Calu3 (cell line): Measurements from ENCODE around the gene SPDYE2. TPM values are rescaled to one million over a fixed set of nuclear protein-coding genes. Genes with fewer than 3 reads are reported as not detected.
"Not testable (repeated sequence)": the region's sequence is repeated elsewhere in the genome, so short reads cannot be mapped to it uniquely, and the experiment has no call there.

Experiments
- BruUV-seq: library from RNA; stranded (reverse); fragments of 400-500 nt; replicated peaks from 2 replicates; lab custom pipeline; 2021; lab: Mats Ljungman, UMichigan
- CTCF ChIA-PET: fragments of 300-600 bp; sonication (Branson Sonifier 250); formaldehyde crosslinking; loops from one replicate; lab custom pipeline; 2022; ENCODE audit warnings: antibody characterized with exemption; lab: Charles Lee
- DNase-seq: peaks from one replicate; pipeline ENCODE4 v3.0.0; 2022
- H3K27ac Mint-ChIP-seq: one replicate; pipeline ENCODE4 v1.8.0; 2022; ENCODE audit warnings: mixed read lengths; ENCODE audit not compliant: unreplicated experiment
- H3K27me3 Mint-ChIP-seq: one replicate; pipeline ENCODE4 v1.8.0; 2022; ENCODE audit warnings: mixed read lengths; ENCODE audit not compliant: unreplicated experiment
- H3K36me3 Mint-ChIP-seq: one replicate; pipeline ENCODE4 v1.8.0; 2022; ENCODE audit warnings: mild to moderate bottlenecking, moderate library complexity, mixed read lengths; ENCODE audit not compliant: insufficient read depth, unreplicated experiment
- H3K4me1 Mint-ChIP-seq: one replicate; pipeline ENCODE4 v1.8.0; 2022; ENCODE audit warnings: mild to moderate bottlenecking, low read depth, mixed read lengths; ENCODE audit not compliant: unreplicated experiment
- H3K4me3 Mint-ChIP-seq: one replicate; pipeline ENCODE4 v1.8.0; 2022; ENCODE audit warnings: mild to moderate bottlenecking, low read depth, moderate library complexity, mixed read lengths; ENCODE audit not compliant: unreplicated experiment
- H3K9me3 Mint-ChIP-seq: one replicate; pipeline ENCODE4 v1.8.0; 2022; ENCODE audit warnings: low read depth, mixed read lengths; ENCODE audit not compliant: unreplicated experiment
- intact Hi-C: fragments of 100-400 bp; cut with micrococcal nuclease; formaldehyde crosslinking; loops from one replicate; pipeline ENCODE4 v1.10.0; 2022; ENCODE audit not compliant: unreplicated experiment
- total RNA-seq: library from RNA; stranded (reverse); gene quantifications from 2 replicates; pipeline ENCODE4 v1.2.3, GENCODE V29; 2022

SPDYE2 gene
- total RNA-seq, 1 experiment from 2014 or later: not detected

GRCh38 chr7:102611013-102611674, 60.1 kb downstream of the SPDYE2 start:
- H3K4me1 Mint-ChIP-seq: not testable (repeated sequence)

GRCh38 chr7:102611675-102612325, 60.8 kb downstream of the SPDYE2 start:
- H3K27me3 Mint-ChIP-seq, H3K4me1 Mint-ChIP-seq, H3K9me3 Mint-ChIP-seq, H3K36me3 Mint-ChIP-seq, H3K27ac Mint-ChIP-seq, intact Hi-C loops, CTCF ChIA-PET, DNase-seq, BruUV-seq, H3K4me3 Mint-ChIP-seq: not testable (repeated sequence)

More at GRCh38 chr7:102611013-102611674, 60.1 kb downstream of the SPDYE2 start:
- BruUV-seq, H3K36me3 Mint-ChIP-seq, H3K4me3 Mint-ChIP-seq, H3K27me3 Mint-ChIP-seq, intact Hi-C loops, CTCF ChIA-PET, H3K27ac Mint-ChIP-seq, DNase-seq, H3K9me3 Mint-ChIP-seq: not testable (repeated sequence)

Other genes with a start within 250 kb of the SPDYE2 start
- not detected in 2 replicates for gene SPDYE6, start 194.8 kb upstream of the SPDYE2 start, total RNA-seq
- gene PRKRIP1, start 154.9 kb upstream of the SPDYE2 start, total RNA-seq: 19.4 and 20.2 TPM in 2 replicates
- gene ORAI2, start 117.7 kb upstream of the SPDYE2 start, total RNA-seq: 11.3 and 11.4 TPM in 2 replicates
- 5.4 and 6.5 TPM in 2 replicates for gene ALKBH4, start 86.4 kb upstream of the SPDYE2 start, total RNA-seq
- gene LRWD1, start 86.2 kb upstream of the SPDYE2 start, total RNA-seq: 17.6 and 18.0 TPM in 2 replicates
- gene POLR2J, start 72.3 kb upstream of the SPDYE2 start, total RNA-seq: 29.4 and 30.6 TPM in 2 replicates
- gene RASA4B, start 33.4 kb upstream of the SPDYE2 start, total RNA-seq: 0.69 and 0.76 TPM in 2 replicates
- gene UPK3BL2, start 7.5 kb upstream of the SPDYE2 start, total RNA-seq: 17.4 and 18.3 TPM in 2 replicates
- gene POLR2J3, start 21.4 kb downstream of the SPDYE2 start, total RNA-seq: 48.3 and 56.6 TPM in 2 replicates
- 8.6 and 10.7 TPM in 2 replicates for gene RASA4, start 65.5 kb downstream of the SPDYE2 start, total RNA-seq
- gene UPK3BL1, start 91.6 kb downstream of the SPDYE2 start, total RNA-seq: 22.0 and 22.5 TPM in 2 replicates
- not detected in 2 replicates for gene SPDYE2B, start 99.1 kb downstream of the SPDYE2 start, total RNA-seq
- 13.9 and 16.6 TPM in 2 replicates for gene POLR2J2, start 120.4 kb downstream of the SPDYE2 start, total RNA-seq
- gene FAM185A, start 197.8 kb downstream of the SPDYE2 start, total RNA-seq: 9.1 and 9.9 TPM in 2 replicates